Parathyroid adenoma (tissue), 2 donors: Measurements from ENCODE around the gene PTPRB.
"Not testable (repeated sequence)": the region's sequence is repeated elsewhere in the genome, so short reads cannot be mapped to it uniquely, and the experiment has no call there.

Experiments used
- H2AFZ ChIP-seq: fragments of 300-600 bp; sonication (generic); one replicate; pipeline ENCODE4 v1.7.0; 2017; ENCODE audit warnings: antibody characterized with exemption, mild to moderate bottlenecking
- H3K27ac ChIP-seq: fragments of 300-600 bp; sonication (generic); one replicate; pipeline ENCODE4 v1.7.0; 2017
- H3K27me3 ChIP-seq: fragments of 300-600 bp; sonication (generic); one replicate; pipeline ENCODE4 v1.7.0; 2017; ENCODE audit warnings: low read length; ENCODE audit not compliant: control insufficient read depth, insufficient read depth
- H3K36me3 ChIP-seq: fragments of 300-600 bp; sonication (generic); one replicate; pipeline ENCODE4 v1.7.0; 2017; ENCODE audit warnings: low read length; ENCODE audit not compliant: control insufficient read depth, insufficient read depth
- H3K4me1 ChIP-seq: fragments of 300-600 bp; sonication (generic); one replicate; pipeline ENCODE4 v1.7.0; 2017; ENCODE audit warnings: control low read depth
- H3K4me2 ChIP-seq: fragments of 300-600 bp; sonication (generic); one replicate; pipeline ENCODE4 v1.7.0; 2017; ENCODE audit warnings: low read length
- H3K4me3 ChIP-seq: fragments of 300-600 bp; sonication (generic); one replicate; pipeline ENCODE4 v1.7.0; 2017; ENCODE audit warnings: low read depth, low read length
- H3K79me2 ChIP-seq: fragments of 300-600 bp; sonication (generic); one replicate; pipeline ENCODE4 v1.7.0; 2017; ENCODE audit warnings: control low read depth
- H3K9ac ChIP-seq: fragments of 300-600 bp; sonication (generic); one replicate; pipeline ENCODE4 v1.7.0; 2017; ENCODE audit warnings: mild to moderate bottlenecking
- H3K9me3 ChIP-seq: fragments of 300-600 bp; sonication (generic); one replicate; pipeline ENCODE4 v1.7.0; 2017; ENCODE audit warnings: low read length; ENCODE audit not compliant: control insufficient read depth
- CTCF ChIP-seq: fragments of 300-600 bp; sonication (generic); IDR thresholded peaks from one replicate; pipeline ENCODE4 v1.7.0; 2017; ENCODE audit warnings: antibody characterized with exemption, mild to moderate bottlenecking
- donor health status: primary hyperparathyroidism.

PTPRB gene

GRCh38 chr12:70520847-70521246 is 116.4 kb downstream of the PTPRB start:
- Histone ChIP-seq H3K4me2 (no peak overlapping the region), H3K27ac (no peak overlapping the region), H2AFZ (no peak overlapping the region), H3K79me2 (no peaks in the 10 kb centered on the region), H3K4me1 (no peaks in the 10 kb centered on the region), H3K9me3 (no peaks in the 10 kb centered on the region), H3K36me3 (no peaks in the 10 kb centered on the region), H3K27me3 (no peaks in the 10 kb centered on the region), H3K4me3 (no peak overlapping the region), H3K9ac (no peak overlapping the region)
- no peak for TF ChIP-seq CTCF

GRCh38 chr12:70513426-70513825 is 123.8 kb downstream of the PTPRB start:
- Histone ChIP-seq H3K9ac (no peak overlapping the region), H3K9me3 (no peaks in the 10 kb centered on the region), H3K27ac (no peak overlapping the region), H3K79me2 (no peaks in the 10 kb centered on the region), H3K4me2 (no peak overlapping the region), H2AFZ (no peak overlapping the region), H3K4me3 (no peak overlapping the region), H3K36me3 (no peaks in the 10 kb centered on the region), H3K27me3 (no peaks in the 10 kb centered on the region), H3K4me1 (no peaks in the 10 kb centered on the region)
- TF ChIP-seq CTCF: no peak

GRCh38 chr12:70508178-70508577 is 129.1 kb downstream of the PTPRB start:
- Histone ChIP-seq H3K27me3 (no peaks in the 10 kb centered on the region), H3K36me3 (no peaks in the 10 kb centered on the region), H3K4me2 (no peak overlapping the region), H3K27ac (no peak overlapping the region), H3K4me3 (no peak overlapping the region), H3K9me3 (no peaks in the 10 kb centered on the region), H3K79me2 (no peaks in the 10 kb centered on the region), H3K9ac (no peak overlapping the region), H2AFZ (no peak overlapping the region), H3K4me1 (no peaks in the 10 kb centered on the region)
- TF ChIP-seq CTCF: no peak

- H3K27ac ChIP-seq: no peak overlapping the region
- H3K9ac ChIP-seq: no peak overlapping the region
- H3K36me3 ChIP-seq: no peaks in the 10 kb centered on the region
- H3K9me3 ChIP-seq: no peaks in the 10 kb centered on the region
- no peaks in the 10 kb centered on the region for H3K79me2 ChIP-seq
- TF ChIP-seq CTCF: no peak
- no peak overlapping the region for H2AFZ ChIP-seq
- H3K4me1 ChIP-seq: no peaks in the 10 kb centered on the region
- no peaks in the 10 kb centered on the region for H3K27me3 ChIP-seq
- no peak overlapping the region for H3K4me2 ChIP-seq
- no peak overlapping the region for H3K4me3 ChIP-seq
Observed at GRCh38 chr12:70507442-70507841, 129.8 kb downstream of the PTPRB start.

- Histone ChIP-seq H3K27me3 (no peaks in the 10 kb centered on the region), H3K9me3 (no peaks in the 10 kb centered on the region), H3K79me2 (no peaks in the 10 kb centered on the region), H2AFZ (no peak overlapping the region), H3K4me1 (no peaks in the 10 kb centered on the region), H3K4me2 (no peak overlapping the region), H3K36me3 (no peaks in the 10 kb centered on the region), H3K9ac (no peak overlapping the region), H3K4me3 (no peak overlapping the region), H3K27ac (no peak overlapping the region)
- TF ChIP-seq CTCF: no peak
Observed at GRCh38 chr12:70497508-70497907, 139.7 kb downstream of the PTPRB start.

GRCh38 chr12:70492904-70493303 is 144.3 kb downstream of the PTPRB start:
- not testable (repeated sequence) for H3K36me3 ChIP-seq, H3K79me2 ChIP-seq, H3K9ac ChIP-seq, H3K27me3 ChIP-seq, H3K27ac ChIP-seq, H3K9me3 ChIP-seq, H3K4me1 ChIP-seq, H3K4me3 ChIP-seq, H3K4me2 ChIP-seq, H2AFZ ChIP-seq

GRCh38 chr12:70490928-70491327 is 146.3 kb downstream of the PTPRB start:
- not testable (repeated sequence) for H3K27ac ChIP-seq, H3K9ac ChIP-seq, H3K27me3 ChIP-seq, H3K4me3 ChIP-seq, H3K36me3 ChIP-seq, H2AFZ ChIP-seq, H3K4me2 ChIP-seq, H3K4me1 ChIP-seq, H3K79me2 ChIP-seq, H3K9me3 ChIP-seq
